ENCODE data around the gene SNTA1.
A peak's percentile ranks its signal among the peaks of the same experiment; 100 is the strongest.
"Not testable (repeated sequence)": the region's sequence is repeated elsewhere in the genome, so short reads cannot be mapped to it uniquely, and the experiment has no call there.

The SNTA1 gene

GRCh38 chr20:33389326-33389725, 54.2 kb downstream of the SNTA1 start:
- not testable (repeated sequence) for H3K27ac ChIP-seq (ENCODE audit: low read depth, low read length, severe bottlenecking); H3K9me3 ChIP-seq (ENCODE audit: control insufficient read depth, low read length); H3K4me3 ChIP-seq (ENCODE audit: extremely low read depth, insufficient read depth, low read length, poor library complexity, severe bottlenecking)
- H3K36me3 ChIP-seq (ENCODE audit: control insufficient read depth, insufficient read depth, low read length), result peaks cover 79% of the 10 kb centered on the region
- peaks cover 11% of the 10 kb centered on the region for H3K4me1 ChIP-seq (ENCODE audit: control insufficient read depth, insufficient read depth, low read length, poor library complexity, severe bottlenecking)
- 89 to 97% methylated on average over 7 to 23 of the region's 36 CpGs for WGBS, 2 experiments (ENCODE audit: insufficient coverage in 2 of 2)

DNA sequence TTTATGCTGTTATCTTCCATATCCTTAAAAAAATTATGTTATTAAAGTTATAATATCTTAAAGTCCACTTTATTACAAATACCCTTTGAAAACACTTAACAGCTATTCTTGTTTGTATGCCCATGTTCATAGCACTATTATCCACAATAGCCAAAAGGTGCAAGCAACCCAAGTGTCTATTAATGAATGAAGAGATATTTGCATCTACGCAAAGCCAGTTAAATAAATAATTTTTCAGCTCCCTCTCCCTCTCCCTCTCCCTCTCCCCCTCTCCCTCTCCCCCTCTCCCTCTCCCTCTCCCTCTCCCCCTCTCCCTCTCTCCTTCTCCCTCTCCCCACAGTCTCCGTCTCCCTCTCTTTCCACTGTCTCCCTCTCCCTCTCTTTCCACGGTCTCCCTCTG, 55.3 kb downstream of the SNTA1 start:
- Histone ChIP-seq H3K9me3 (ENCODE audit: control insufficient read depth, low read length) (no peaks in the 10 kb centered on the region), H3K27ac (ENCODE audit: low read depth, low read length, severe bottlenecking) (no peak overlapping the region), H3K4me3 (ENCODE audit: extremely low read depth, insufficient read depth, low read length, poor library complexity, severe bottlenecking) (no peak overlapping the region), H3K36me3 (ENCODE audit: control insufficient read depth, insufficient read depth, low read length) (peaks cover 73% of the 10 kb centered on the region), H3K4me1 (ENCODE audit: control insufficient read depth, insufficient read depth, low read length, poor library complexity, severe bottlenecking) (peaks cover 11% of the 10 kb centered on the region)
- WGBS, 2 experiments (ENCODE audit: insufficient coverage in 2 of 2), result no CpG with 5 or more reads among the region's 3 CpGs

DNA sequence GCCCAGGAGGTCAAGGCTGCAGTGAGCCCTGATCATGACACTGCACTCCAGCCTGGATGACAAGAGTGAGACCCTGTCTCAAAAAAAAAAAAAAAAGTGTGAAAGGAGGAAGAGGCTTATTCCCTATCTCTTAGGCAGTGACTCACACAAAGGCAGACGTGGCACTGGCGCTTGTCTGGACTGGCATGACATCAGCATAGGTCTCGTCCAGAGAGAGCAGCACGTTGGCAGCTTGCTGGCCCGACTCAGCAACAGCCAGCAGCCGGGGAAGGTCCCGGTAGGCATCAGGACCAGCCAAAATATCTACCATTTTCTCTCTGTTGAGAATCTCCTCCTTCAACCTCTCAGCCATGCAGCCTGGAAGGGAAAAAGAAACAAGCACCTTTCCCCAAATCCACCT, 56.4 kb downstream of the SNTA1 start:
- Histone ChIP-seq H3K9me3 (ENCODE audit: control insufficient read depth, low read length) (no peaks in the 10 kb centered on the region), H3K36me3 (ENCODE audit: control insufficient read depth, insufficient read depth, low read length) (peaks cover 69% of the 10 kb centered on the region), H3K4me3 (ENCODE audit: extremely low read depth, insufficient read depth, low read length, poor library complexity, severe bottlenecking) (no peak overlapping the region), H3K4me1 (ENCODE audit: control insufficient read depth, insufficient read depth, low read length, poor library complexity, severe bottlenecking) (peaks cover 7% of the 10 kb centered on the region), H3K27ac (ENCODE audit: low read depth, low read length, severe bottlenecking) (peak overlapping the region; percentile 57)
- 88 to 89% methylated on average over 7 of the region's 7 CpGs for WGBS, 2 experiments (ENCODE audit: insufficient coverage in 2 of 2)

- H3K36me3 ChIP-seq (ENCODE audit: control insufficient read depth, insufficient read depth, low read length), result peaks cover 69% of the 10 kb centered on the region
- H3K4me3 ChIP-seq (ENCODE audit: extremely low read depth, insufficient read depth, low read length, poor library complexity, severe bottlenecking), result no peak overlapping the region
- 100% methylated on average over 1 of the region's 1 CpG for WGBS, 2 experiments (ENCODE audit: insufficient coverage in 2 of 2)
- peaks cover 4% of the 10 kb centered on the region for H3K4me1 ChIP-seq (ENCODE audit: control insufficient read depth, insufficient read depth, low read length, poor library complexity, severe bottlenecking)
- no peaks in the 10 kb centered on the region for H3K9me3 ChIP-seq (ENCODE audit: control insufficient read depth, low read length)
- no peak overlapping the region for H3K27ac ChIP-seq (ENCODE audit: low read depth, low read length, severe bottlenecking)
These were observed 56.9 kb downstream of the SNTA1 start for GRCh38 chr20:33386673-33387072.

- Histone ChIP-seq H3K4me3 (ENCODE audit: extremely low read depth, insufficient read depth, low read length, poor library complexity, severe bottlenecking) (no peak overlapping the region), H3K9me3 (ENCODE audit: control insufficient read depth, low read length) (no peaks in the 10 kb centered on the region), H3K36me3 (ENCODE audit: control insufficient read depth, insufficient read depth, low read length) (peaks cover 79% of the 10 kb centered on the region), H3K4me1 (ENCODE audit: control insufficient read depth, insufficient read depth, low read length, poor library complexity, severe bottlenecking) (peaks cover 8% of the 10 kb centered on the region), H3K27ac (ENCODE audit: low read depth, low read length, severe bottlenecking) (no peak overlapping the region)
- WGBS, 2 experiments (ENCODE audit: insufficient coverage in 2 of 2), result no CpG with 5 or more reads among the region's 2 CpGs
These were observed 66.2 kb downstream of the SNTA1 start for GRCh38 chr20:33377366-33377765.

DNA sequence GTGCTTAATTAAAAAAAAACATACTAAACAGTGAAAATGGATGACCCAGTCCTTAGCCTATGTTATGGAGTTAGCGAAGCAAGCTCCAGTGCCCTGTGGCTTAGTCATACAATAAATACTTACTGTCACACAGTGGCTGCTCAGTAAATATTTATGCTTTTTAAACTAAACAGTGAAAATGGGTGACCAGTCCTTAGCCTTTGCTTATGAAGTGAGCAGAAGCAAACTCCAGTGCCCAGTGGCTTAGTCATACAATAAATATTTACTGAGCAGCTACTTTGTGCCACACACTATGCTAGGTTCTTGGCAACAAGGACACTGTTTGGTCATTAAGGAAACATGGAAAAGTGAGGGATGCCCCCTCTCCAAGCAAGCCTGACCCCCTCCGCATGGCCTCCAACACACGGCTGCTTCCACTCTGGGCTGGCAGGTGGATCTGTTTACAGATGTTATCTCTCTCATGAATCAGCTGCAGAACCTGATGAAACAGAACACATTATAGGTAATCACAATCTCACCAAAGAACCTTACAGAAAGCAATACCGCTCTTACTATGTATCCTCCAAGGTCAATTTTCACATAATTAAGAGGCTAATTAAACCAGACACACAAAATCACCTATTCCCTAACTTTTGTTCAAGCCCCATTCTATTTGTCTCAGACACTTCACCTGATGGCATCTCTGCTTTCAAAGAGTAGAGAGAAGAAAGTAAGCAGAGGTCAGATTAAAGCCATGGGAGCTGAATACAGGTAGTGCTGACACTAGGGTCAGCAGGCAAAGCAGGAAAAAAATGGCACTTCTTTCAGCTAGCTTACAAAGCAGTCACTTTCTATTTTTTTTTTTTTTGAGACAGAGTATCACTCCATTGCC, 69.6 kb downstream of the SNTA1 start:
- Histone ChIP-seq H3K27ac (ENCODE audit: low read depth, low read length, severe bottlenecking) (no peak overlapping the region), H3K9me3 (ENCODE audit: control insufficient read depth, low read length) (no peaks in the 10 kb centered on the region), H3K36me3 (ENCODE audit: control insufficient read depth, insufficient read depth, low read length) (peaks cover 79% of the 10 kb centered on the region), H3K4me3 (ENCODE audit: extremely low read depth, insufficient read depth, low read length, poor library complexity, severe bottlenecking) (no peak overlapping the region), H3K4me1 (ENCODE audit: control insufficient read depth, insufficient read depth, low read length, poor library complexity, severe bottlenecking) (peaks cover 8% of the 10 kb centered on the region)
- WGBS, 2 experiments (ENCODE audit: insufficient coverage in 2 of 2), result 94 to 98% methylated on average over 4 of the region's 4 CpGs

DNA sequence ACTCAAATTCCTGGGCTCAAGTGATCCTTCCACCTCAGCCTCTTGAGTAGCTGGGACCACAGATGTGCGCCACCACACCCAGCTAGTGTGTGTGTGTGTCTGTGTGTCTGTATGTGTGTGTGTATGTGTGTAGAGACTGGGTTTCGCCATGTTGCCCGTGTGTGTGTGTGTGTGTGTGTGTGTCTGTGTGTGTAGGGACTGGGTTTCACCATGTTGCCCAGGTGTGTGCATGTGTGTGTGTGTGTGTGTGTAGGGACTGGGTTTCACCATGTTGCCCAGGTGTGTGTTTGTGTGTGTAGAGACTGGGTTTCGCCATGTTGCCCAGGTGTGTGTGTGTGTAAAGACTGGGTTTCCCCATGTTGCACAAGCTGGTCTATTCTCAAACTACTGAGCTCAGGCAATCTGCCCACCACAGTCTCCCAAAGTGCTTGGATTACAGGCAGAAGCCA, 70.5 kb downstream of the SNTA1 start:
- peaks cover 72% of the 10 kb centered on the region for H3K36me3 ChIP-seq (ENCODE audit: control insufficient read depth, insufficient read depth, low read length)
- 67 to 80% methylated on average over 1 to 2 of the region's 4 CpGs for WGBS, 2 experiments (ENCODE audit: insufficient coverage in 2 of 2)
- H3K4me1 ChIP-seq (ENCODE audit: control insufficient read depth, insufficient read depth, low read length, poor library complexity, severe bottlenecking), result peaks cover 8% of the 10 kb centered on the region
- no peak overlapping the region for H3K4me3 ChIP-seq (ENCODE audit: extremely low read depth, insufficient read depth, low read length, poor library complexity, severe bottlenecking)
- H3K27ac ChIP-seq (ENCODE audit: low read depth, low read length, severe bottlenecking), result no peak overlapping the region
- no peaks in the 10 kb centered on the region for H3K9me3 ChIP-seq (ENCODE audit: control insufficient read depth, low read length)

GRCh38 chr20:33370291-33370690, 73.3 kb downstream of the SNTA1 start:
- peaks cover 77% of the 10 kb centered on the region for H3K36me3 ChIP-seq (ENCODE audit: control insufficient read depth, insufficient read depth, low read length)
- WGBS, 2 experiments (ENCODE audit: insufficient coverage in 2 of 2), result 93 to 97% methylated on average over 8 of the region's 8 CpGs

GRCh38 chr20:33362898-33363297, 80.7 kb downstream of the SNTA1 start:
- Histone ChIP-seq H3K36me3 (ENCODE audit: control insufficient read depth, insufficient read depth, low read length) (peaks cover 94% of the 10 kb centered on the region), H3K4me1 (ENCODE audit: control insufficient read depth, insufficient read depth, low read length, poor library complexity, severe bottlenecking) (no peaks in the 10 kb centered on the region), H3K27ac (ENCODE audit: low read depth, low read length, severe bottlenecking) (no peak overlapping the region), H3K9me3 (ENCODE audit: control insufficient read depth, low read length) (no peaks in the 10 kb centered on the region), H3K4me3 (ENCODE audit: extremely low read depth, insufficient read depth, low read length, poor library complexity, severe bottlenecking) (no peak overlapping the region)
- WGBS, 2 experiments (ENCODE audit: insufficient coverage in 2 of 2), result no CpG with 5 or more reads among the region's 1 CpG

More at GRCh38 chr20:33370291-33370690, 73.3 kb downstream of the SNTA1 start:
- H3K27ac ChIP-seq (ENCODE audit: low read depth, low read length, severe bottlenecking), result no peak overlapping the region
- no peaks in the 10 kb centered on the region for H3K9me3 ChIP-seq (ENCODE audit: control insufficient read depth, low read length)
- peaks cover 8% of the 10 kb centered on the region for H3K4me1 ChIP-seq (ENCODE audit: control insufficient read depth, insufficient read depth, low read length, poor library complexity, severe bottlenecking)
- H3K4me3 ChIP-seq (ENCODE audit: extremely low read depth, insufficient read depth, low read length, poor library complexity, severe bottlenecking), result no peak overlapping the region

DNA sequence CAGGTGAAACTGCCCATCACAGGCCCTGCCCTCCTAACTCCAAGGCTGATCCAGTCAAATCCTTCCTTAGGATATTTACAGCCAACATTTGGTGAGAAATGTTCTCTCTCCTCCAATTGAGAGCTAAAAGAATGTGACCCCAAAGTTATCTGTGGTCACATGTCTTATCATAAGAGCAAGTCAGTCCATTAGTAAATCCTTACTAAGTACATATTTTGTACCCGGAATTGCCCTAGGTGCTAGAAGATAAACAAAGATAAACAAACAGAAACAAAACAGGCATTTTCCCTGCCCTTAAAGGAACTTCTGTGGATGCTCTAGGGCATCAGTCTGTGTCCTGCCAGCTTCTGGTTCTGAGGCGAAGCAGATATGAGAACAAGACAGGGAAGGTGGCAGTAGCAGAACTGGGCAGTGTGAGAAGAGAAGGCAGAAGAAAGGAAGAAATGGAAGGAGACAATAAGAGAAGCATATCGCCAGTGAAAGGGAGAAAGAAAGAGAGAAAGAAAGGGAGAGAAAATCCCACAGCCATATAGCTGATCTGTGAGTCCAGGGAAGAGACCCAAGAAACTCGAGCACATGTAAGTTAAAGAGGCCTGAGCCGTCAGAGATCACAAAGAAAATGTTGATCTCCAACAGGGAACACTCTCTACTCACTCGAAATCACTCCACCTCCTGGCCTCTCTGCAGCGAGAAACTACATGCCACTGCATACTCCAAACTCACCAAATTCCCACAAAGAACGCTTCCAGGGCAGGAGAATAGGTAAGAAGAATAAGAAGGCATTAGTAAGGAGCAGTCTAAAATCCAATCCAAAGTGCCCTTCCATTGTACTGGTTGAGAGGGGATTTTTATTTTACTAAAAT, 83.9 kb downstream of the SNTA1 start:
- Histone ChIP-seq H3K36me3 (ENCODE audit: control insufficient read depth, insufficient read depth, low read length) (peaks cover 71% of the 10 kb centered on the region), H3K4me3 (ENCODE audit: extremely low read depth, insufficient read depth, low read length, poor library complexity, severe bottlenecking) (no peak overlapping the region), H3K9me3 (ENCODE audit: control insufficient read depth, low read length) (no peaks in the 10 kb centered on the region), H3K4me1 (ENCODE audit: control insufficient read depth, insufficient read depth, low read length, poor library complexity, severe bottlenecking) (no peaks in the 10 kb centered on the region), H3K27ac (ENCODE audit: low read depth, low read length, severe bottlenecking) (no peak overlapping the region)
- 72 to 81% methylated on average over 4 to 5 of the region's 8 CpGs for WGBS, 2 experiments (ENCODE audit: insufficient coverage in 2 of 2)

All from mesodermal cell (in vitro differentiated cells).